ENCODE results near the gene MERTK. TPM values are rescaled to one million over a fixed set of nuclear protein-coding genes. Genes with fewer than 3 reads are reported as not detected.
A peak's percentile ranks its signal among the peaks of the same experiment; 100 is the strongest.

Gene MERTK
- total and polyA plus RNA-seq, 2 experiments from 2014 or later = under 0.01 TPM; not detected in 1

- H2AFZ ChIP-seq = no peak overlapping the region
- no peaks in the 10 kb centered on the region for H3K9me2 ChIP-seq (ENCODE audit: insufficient read depth)
- WGBS, 2 experiments (ENCODE audit: low coverage in 1 of 2, low lambda C conversion rate in 2 of 2, missing lambda C conversion rate in 2 of 2) = 2 to 3% methylated on average over 2 of the region's 2 CpGs
- H4K20me1 ChIP-seq (ENCODE audit: insufficient read depth) = no peaks in the 10 kb centered on the region
- H3K9ac ChIP-seq = no peak overlapping the region
- no peaks in the 10 kb centered on the region for H3K9me3 ChIP-seq (ENCODE audit: low read depth)
- H3K4me1 ChIP-seq (ENCODE audit: insufficient read depth) = peaks cover 6% of the 10 kb centered on the region; the same call in 1 of the 2 replicates
- no peak overlapping the region for H3K27ac ChIP-seq
- no peaks in the 10 kb centered on the region for H3K36me3 ChIP-seq (ENCODE audit: low read depth)
- H3K4me2 ChIP-seq (ENCODE audit: unreplicated experiment) = no peak overlapping the region
- H3K4me3 ChIP-seq = no peak overlapping the region
- H3K27me3 ChIP-seq (replicated peaks; ENCODE audit: insufficient read depth) = peaks cover 52% of the 10 kb centered on the region
- no peaks in the 10 kb centered on the region for H3K79me2 ChIP-seq (ENCODE audit: insufficient read depth)
- DNase-seq = no peak
- no peak for TF ChIP-seq EZH2 (IDR thresholded peaks at IDR 0.05; ENCODE audit: insufficient read depth, poor library complexity, severe bottlenecking)
- TF ChIP-seq EZH2phosphoT487 (IDR thresholded peaks at IDR 0.05; ENCODE audit: insufficient read depth, low read depth) = no peak
- in situ Hi-C loops (cut with MboI) = no loop called here
- peaks cover 14% of the 10 kb centered on the region; the same call in 1 of the 2 replicates for H3F3A ChIP-seq (ENCODE audit: insufficient read depth)
These were observed 47.3 kb downstream of the MERTK start for GRCh38 chr2:111945444-111946293.

- Histone ChIP-seq H3K9ac (no peak overlapping the region), H3K9me2 (ENCODE audit: insufficient read depth) (no peaks in the 10 kb centered on the region), H2AFZ (no peak overlapping the region), H3K27me3 (replicated peaks; ENCODE audit: insufficient read depth) (peaks cover 55% of the 10 kb centered on the region), H3F3A (ENCODE audit: insufficient read depth) (peaks cover 14% of the 10 kb centered on the region; the same call in 1 of the 2 replicates), H3K36me3 (ENCODE audit: low read depth) (no peaks in the 10 kb centered on the region), H3K4me3 (no peak overlapping the region), H3K79me2 (ENCODE audit: insufficient read depth) (no peaks in the 10 kb centered on the region), H4K20me1 (ENCODE audit: insufficient read depth) (no peaks in the 10 kb centered on the region), H3K27ac (no peak overlapping the region), H3K4me2 (ENCODE audit: unreplicated experiment) (peak overlapping the region; percentile 15), H3K9me3 (ENCODE audit: low read depth) (no peaks in the 10 kb centered on the region), H3K4me1 (ENCODE audit: insufficient read depth) (peaks cover 6% of the 10 kb centered on the region; the same call in 1 of the 2 replicates)
- 36 to 38% methylated on average over 9 of the region's 9 CpGs for WGBS, 2 experiments (ENCODE audit: low coverage in 1 of 2, low lambda C conversion rate in 2 of 2, missing lambda C conversion rate in 2 of 2)
- peak; percentile 92 for DNase-seq
- in situ Hi-C loops (cut with MboI) = no loop called here
- TF ChIP-seq EZH2 (IDR thresholded peaks at IDR 0.05; ENCODE audit: insufficient read depth, poor library complexity, severe bottlenecking) (no peak), EZH2phosphoT487 (IDR thresholded peaks at IDR 0.05; ENCODE audit: insufficient read depth, low read depth) (no peak)
These were observed 48.1 kb downstream of the MERTK start for GRCh38 chr2:111946294-111947114.

GRCh38 chr2:111947219-111947618 lies 48.8 kb downstream of the MERTK start:
- TF ChIP-seq EZH2 (IDR thresholded peaks at IDR 0.05; ENCODE audit: insufficient read depth, poor library complexity, severe bottlenecking) = no peak
- TF ChIP-seq EZH2phosphoT487 (IDR thresholded peaks at IDR 0.05; ENCODE audit: insufficient read depth, low read depth) = no peak
- Histone ChIP-seq H3K79me2 (ENCODE audit: insufficient read depth) (no peaks in the 10 kb centered on the region), H3K4me3 (no peak overlapping the region), H3K27me3 (replicated peaks; ENCODE audit: insufficient read depth) (peaks cover 50% of the 10 kb centered on the region), H3K4me1 (ENCODE audit: insufficient read depth) (peaks cover 6% of the 10 kb centered on the region; the same call in 1 of the 2 replicates), H4K20me1 (ENCODE audit: insufficient read depth) (no peaks in the 10 kb centered on the region), H3K4me2 (ENCODE audit: unreplicated experiment) (no peak overlapping the region), H2AFZ (no peak overlapping the region), H3K36me3 (ENCODE audit: low read depth) (no peaks in the 10 kb centered on the region), H3F3A (ENCODE audit: insufficient read depth) (peaks cover 14% of the 10 kb centered on the region; the same call in 1 of the 2 replicates), H3K9me3 (ENCODE audit: low read depth) (no peaks in the 10 kb centered on the region), H3K9ac (no peak overlapping the region), H3K27ac (no peak overlapping the region), H3K9me2 (ENCODE audit: insufficient read depth) (no peaks in the 10 kb centered on the region)
- DNase-seq = no peak
- 82 to 83% methylated on average over 10 to 11 of the region's 11 CpGs for WGBS, 2 experiments (ENCODE audit: low coverage in 1 of 2, low lambda C conversion rate in 2 of 2, missing lambda C conversion rate in 2 of 2)
- in situ Hi-C loops (cut with MboI) = no loop called here

- H3K79me2 ChIP-seq (ENCODE audit: insufficient read depth) = no peaks in the 10 kb centered on the region
- TF ChIP-seq EZH2phosphoT487 (IDR thresholded peaks at IDR 0.05; ENCODE audit: insufficient read depth, low read depth) (no peak), EZH2 (IDR thresholded peaks at IDR 0.05; ENCODE audit: insufficient read depth, poor library complexity, severe bottlenecking) (no peak)
- H3K9me3 ChIP-seq (ENCODE audit: low read depth) = no peaks in the 10 kb centered on the region
- 67 to 74% methylated on average over 4 of the region's 4 CpGs for WGBS, 2 experiments (ENCODE audit: low coverage in 1 of 2, low lambda C conversion rate in 2 of 2, missing lambda C conversion rate in 2 of 2)
- H3K27me3 ChIP-seq (replicated peaks; ENCODE audit: insufficient read depth) = peaks cover 35% of the 10 kb centered on the region
- peaks cover 6% of the 10 kb centered on the region; the same call in 1 of the 2 replicates for H3K4me1 ChIP-seq (ENCODE audit: insufficient read depth)
- H3F3A ChIP-seq (ENCODE audit: insufficient read depth) = peaks cover 14% of the 10 kb centered on the region; the same call in 1 of the 2 replicates
- H3K36me3 ChIP-seq (ENCODE audit: low read depth) = no peaks in the 10 kb centered on the region
- no peak overlapping the region for H3K4me2 ChIP-seq (ENCODE audit: unreplicated experiment)
- H2AFZ ChIP-seq = no peak overlapping the region
- no peak overlapping the region for H3K9ac ChIP-seq
- DNase-seq = no peak
- H3K4me3 ChIP-seq = no peak overlapping the region
- in situ Hi-C loops (cut with MboI) = no loop called here
- H3K9me2 ChIP-seq (ENCODE audit: insufficient read depth) = no peaks in the 10 kb centered on the region
- H4K20me1 ChIP-seq (ENCODE audit: insufficient read depth) = no peaks in the 10 kb centered on the region
- no peak overlapping the region for H3K27ac ChIP-seq
These were observed 50.4 kb downstream of the MERTK start for GRCh38 chr2:111948832-111949231.

All from GM23248 (cell line).